Measurements from ENCODE around the gene DBF4B. TPM values are rescaled to one million over a fixed set of nuclear protein-coding genes. Genes with fewer than 3 reads are reported as not detected.

The DBF4B gene
- total and polyA plus RNA-seq, 8 donors: 5.6 to 18.8 (median 15.9) TPM

DNA sequence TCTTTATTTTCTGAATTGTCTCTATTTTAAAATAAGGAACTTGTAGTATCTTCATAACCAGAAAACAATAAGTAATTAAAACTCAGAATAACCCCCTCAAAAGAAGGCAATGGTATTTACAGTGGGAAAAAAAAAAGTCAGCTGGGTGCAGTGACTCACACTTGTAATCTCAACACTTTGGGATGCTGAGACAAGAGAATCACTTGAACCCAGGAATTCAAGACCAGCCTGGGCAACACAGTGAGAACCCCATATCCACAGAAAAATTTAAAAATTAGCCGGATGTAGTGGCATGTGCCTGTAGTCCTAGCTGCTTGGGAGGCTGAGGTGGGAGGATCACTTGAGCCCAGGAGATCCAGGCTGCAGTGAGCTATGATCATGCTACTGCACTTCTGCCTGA lies 83.8 kb downstream of the DBF4B start:
- intact Hi-C loops (cut with DNase I): no loop called here
- Histone ChIP-seq H3K27ac (no peak overlapping the region), H3K36me3 (no peaks in the 10 kb centered on the region), H3K4me3 (no peak overlapping the region), H3K9me3 (no peaks in the 10 kb centered on the region), H3K27me3 (no peaks in the 10 kb centered on the region), H3K4me1 (peaks cover 3 to 19% of the 10 kb centered on the region in 2 donors)
- ATAC-seq: no peak
- TF ChIP-seq, protein P1, sequence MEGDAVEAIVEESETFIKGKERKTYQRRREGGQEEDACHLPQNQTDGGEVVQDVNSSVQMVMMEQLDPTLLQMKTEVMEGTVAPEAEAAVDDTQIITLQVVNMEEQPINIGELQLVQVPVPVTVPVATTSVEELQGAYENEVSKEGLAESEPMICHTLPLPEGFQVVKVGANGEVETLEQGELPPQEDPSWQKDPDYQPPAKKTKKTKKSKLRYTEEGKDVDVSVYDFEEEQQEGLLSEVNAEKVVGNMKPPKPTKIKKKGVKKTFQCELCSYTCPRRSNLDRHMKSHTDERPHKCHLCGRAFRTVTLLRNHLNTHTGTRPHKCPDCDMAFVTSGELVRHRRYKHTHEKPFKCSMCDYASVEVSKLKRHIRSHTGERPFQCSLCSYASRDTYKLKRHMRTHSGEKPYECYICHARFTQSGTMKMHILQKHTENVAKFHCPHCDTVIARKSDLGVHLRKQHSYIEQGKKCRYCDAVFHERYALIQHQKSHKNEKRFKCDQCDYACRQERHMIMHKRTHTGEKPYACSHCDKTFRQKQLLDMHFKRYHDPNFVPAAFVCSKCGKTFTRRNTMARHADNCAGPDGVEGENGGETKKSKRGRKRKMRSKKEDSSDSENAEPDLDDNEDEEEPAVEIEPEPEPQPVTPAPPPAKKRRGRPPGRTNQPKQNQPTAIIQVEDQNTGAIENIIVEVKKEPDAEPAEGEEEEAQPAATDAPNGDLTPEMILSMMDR (IDR thresholded peaks at IDR 0.05): no peak
- no peak for DNase-seq

DNA sequence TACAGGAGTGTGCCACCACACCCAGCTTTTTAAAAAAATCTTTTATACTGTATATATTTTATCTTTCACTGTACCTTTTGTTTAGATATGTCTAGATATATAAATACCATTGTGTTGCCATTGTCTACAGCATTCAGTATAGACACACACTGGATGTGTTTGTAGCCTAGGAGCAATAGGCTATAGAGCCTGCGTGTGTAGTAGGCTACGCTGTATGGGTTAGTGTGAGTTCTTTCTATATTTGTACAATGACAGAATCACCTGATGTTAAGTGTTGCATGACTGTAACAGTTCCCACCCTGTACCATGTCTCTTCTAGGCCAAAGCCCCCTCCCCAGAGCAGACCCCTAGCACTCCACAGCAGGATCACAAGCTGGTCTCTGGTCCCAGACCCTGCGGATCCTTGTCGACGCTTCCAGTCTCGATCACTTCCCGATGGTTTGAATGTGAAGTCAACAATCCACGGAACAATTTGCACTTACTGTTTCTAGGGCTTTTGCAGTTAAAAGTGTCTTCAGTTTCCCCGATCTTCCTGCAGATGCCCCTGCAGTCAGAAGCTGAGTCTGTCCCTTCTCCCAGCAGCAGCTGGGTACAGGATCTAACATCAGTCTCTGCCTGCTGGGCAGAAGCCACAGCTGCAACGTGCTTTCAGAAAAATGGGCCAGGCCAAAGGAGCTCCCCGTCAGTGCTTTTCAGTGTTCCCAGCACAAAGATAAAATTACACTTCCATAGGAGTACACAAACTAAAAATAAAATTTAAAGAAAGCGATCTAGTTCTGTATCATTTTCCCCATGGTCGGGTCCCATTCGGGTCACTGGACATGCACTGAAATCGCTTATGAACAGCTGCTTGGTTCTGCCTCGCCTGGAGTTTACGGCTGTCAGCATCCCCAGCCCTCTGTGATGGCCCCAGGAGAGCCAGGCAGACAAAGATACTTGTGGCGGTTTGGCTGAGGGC lies 85.7 kb downstream of the DBF4B start:
- Histone ChIP-seq H3K36me3 (no peaks in the 10 kb centered on the region), H3K4me1 (peaks cover 2 to 18% of the 10 kb centered on the region in 2 donors), H3K4me3 (no peak overlapping the region), H3K27me3 (no peaks in the 10 kb centered on the region), H3K9me3 (no peaks in the 10 kb centered on the region), H3K27ac (peak overlapping the region; percentile 51 to 75)
- TF ChIP-seq, protein P1 (IDR thresholded peaks at IDR 0.05): no peak
- intact Hi-C loops (cut with DNase I): no loop called here
- no peak for ATAC-seq
- DNase-seq: no peak

DNA sequence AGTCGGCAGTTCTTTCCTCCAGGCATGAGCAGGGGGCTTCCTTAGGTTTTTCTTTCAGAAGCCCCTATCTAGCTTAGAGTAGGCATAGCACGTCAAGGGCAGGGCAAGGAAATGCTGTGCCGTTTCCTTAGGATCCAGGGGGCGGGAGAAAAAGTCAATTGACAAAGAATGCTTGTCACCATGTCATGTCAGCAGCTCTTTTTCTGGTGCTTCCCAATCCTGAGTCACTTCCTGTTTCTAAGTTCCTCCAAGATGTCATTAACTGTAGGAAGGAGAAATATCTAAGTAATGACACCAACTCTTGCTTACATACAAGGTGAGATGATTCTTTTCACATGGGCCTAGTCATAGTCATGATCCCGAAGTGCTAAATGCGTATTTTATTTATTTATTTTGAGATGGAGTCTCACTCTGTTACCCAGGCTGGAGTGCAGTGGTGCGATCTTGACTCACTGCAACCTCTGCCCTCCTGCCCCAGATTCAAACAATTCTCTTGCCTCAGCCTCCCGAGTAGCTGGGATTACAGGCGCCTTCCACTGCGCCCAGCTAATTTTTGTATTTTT lies 86.5 kb downstream of the DBF4B start:
- Histone ChIP-seq H3K27me3 (no peaks in the 10 kb centered on the region), H3K9me3 (no peaks in the 10 kb centered on the region), H3K4me1 (peaks cover 2 to 18% of the 10 kb centered on the region in 2 donors), H3K36me3 (no peaks in the 10 kb centered on the region), H3K27ac (peak overlapping the region; percentile 51 to 75), H3K4me3 (no peak overlapping the region)
- TF ChIP-seq, protein P1 (IDR thresholded peaks at IDR 0.05): no peak
- ATAC-seq (peak; percentile 73), DNase-seq (no peak)
- intact Hi-C loops (cut with DNase I): no loop called here

DNA sequence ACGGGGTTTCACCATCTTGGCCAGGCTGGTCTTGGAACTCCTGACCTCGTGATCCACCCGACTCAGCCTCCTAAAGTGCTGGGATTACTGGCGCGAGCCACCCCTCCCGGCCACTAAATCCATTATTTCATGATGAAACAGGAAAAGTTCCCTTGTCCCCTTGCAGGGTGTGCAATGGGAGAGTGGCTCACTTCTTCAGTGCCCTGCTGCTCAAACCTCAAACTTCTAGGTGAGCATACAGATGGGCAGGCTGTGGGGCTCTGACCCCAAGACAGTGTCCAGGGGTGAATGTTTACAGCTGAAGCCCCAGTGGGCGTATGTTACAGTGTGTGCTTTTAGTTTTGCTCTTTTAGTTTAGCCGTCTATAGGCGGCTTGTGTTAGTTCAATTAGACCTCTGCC lies 87.0 kb downstream of the DBF4B start:
- Histone ChIP-seq H3K36me3 (no peaks in the 10 kb centered on the region), H3K9me3 (no peaks in the 10 kb centered on the region), H3K27ac (peak overlapping the region; percentile 51 to 75), H3K4me1 (peaks cover 2 to 18% of the 10 kb centered on the region in 2 donors), H3K4me3 (no peak overlapping the region), H3K27me3 (no peaks in the 10 kb centered on the region)
- TF ChIP-seq, protein P1 (IDR thresholded peaks at IDR 0.05): no peak
- DNase-seq (no peak), ATAC-seq (no peak)
- intact Hi-C loops (cut with DNase I): no loop called here

DNA sequence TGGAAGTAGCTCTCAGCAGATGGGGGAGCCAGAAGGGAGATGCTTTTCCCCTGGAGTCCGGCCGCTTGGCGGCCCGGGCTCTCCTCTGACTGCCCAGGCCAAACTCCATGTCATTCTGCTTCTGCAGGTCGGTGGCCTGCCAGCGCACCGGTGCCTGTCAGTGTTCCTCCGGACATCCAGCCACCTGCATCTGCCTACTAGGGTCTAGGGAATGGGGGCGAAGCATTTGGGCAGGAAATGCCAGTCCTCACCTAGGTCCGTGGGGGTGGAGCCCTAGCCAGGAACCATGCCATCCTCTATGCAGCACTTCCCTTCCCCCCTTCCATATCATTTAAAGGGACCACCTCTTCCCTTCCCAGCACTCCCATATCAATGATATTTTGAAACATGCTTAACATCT lies 87.5 kb downstream of the DBF4B start:
- no peak for ATAC-seq
- H3K27ac ChIP-seq: peak overlapping the region in 1 of 2 donors; percentile 75
- H3K4me1 ChIP-seq: peaks cover 2 to 18% of the 10 kb centered on the region in 2 donors
- H3K36me3 ChIP-seq: no peaks in the 10 kb centered on the region
- no peaks in the 10 kb centered on the region for H3K27me3 ChIP-seq
- no peaks in the 10 kb centered on the region for H3K9me3 ChIP-seq
- no peak for DNase-seq
- TF ChIP-seq, protein P1 (IDR thresholded peaks at IDR 0.05): no peak
- intact Hi-C loops (cut with DNase I): no loop called here
- H3K4me3 ChIP-seq: no peak overlapping the region

Data from left lung (tissue), 10 donors.